GM19238 (cell line): Measurements from ENCODE around the gene SUPT5H.

ENCODE experiments used
- DNase-seq: peaks from one replicate; pipeline ENCODE4 v3.0.0; 2011; ENCODE audit warnings: low spot score; ENCODE audit not compliant: insufficient read length

The SUPT5H gene

GRCh38 chr19:39445196-39446111 is at the start of gene SUPT5H:
Gene SUPT5H (plus strand): TSS chr19:39445582. CDS start chr19:39445891, 309 bp downstream.
- peak; percentile 98 for DNase-seq

GRCh38 chr19:39397360-39398296 is 47.8 kb upstream of the SUPT5H start:
- peak; percentile 91 for DNase-seq

GRCh38 chr19:39398297-39398864 is 47.0 kb upstream of the SUPT5H start:
- DNase-seq: no peak

GRCh38 chr19:39399668-39400050 is 45.7 kb upstream of the SUPT5H start:
- no peak for DNase-seq

GRCh38 chr19:39400061-39400460 is 45.3 kb upstream of the SUPT5H start:
- DNase-seq: no peak

GRCh38 chr19:39401070-39401548 is 44.3 kb upstream of the SUPT5H start:
- DNase-seq: no peak

- DNase-seq: no peak
These were observed 43.6 kb upstream of the SUPT5H start for GRCh38 chr19:39401549-39402345.

GRCh38 chr19:39402346-39403300 is 42.8 kb upstream of the SUPT5H start:
- peak; percentile 64 for DNase-seq

GRCh38 chr19:39403331-39404312 is 41.8 kb upstream of the SUPT5H start:
- DNase-seq: peak; percentile 62

GRCh38 chr19:39405261-39405957 is 40.0 kb upstream of the SUPT5H start:
- no peak for DNase-seq

- no peak for DNase-seq
These were observed 39.3 kb upstream of the SUPT5H start for GRCh38 chr19:39405958-39406655.

- no peak for DNase-seq
These were observed 38.5 kb upstream of the SUPT5H start, which contains the start of gene ZFP36 for GRCh38 chr19:39406656-39407409. Gene ZFP36 (plus strand): TSS chr19:39406847. CDS start chr19:39406905, 58 bp downstream.

- no peak for DNase-seq
These were observed 38.0 kb upstream of the SUPT5H start for GRCh38 chr19:39407410-39407659.

- DNase-seq: no peak
These were observed 37.6 kb upstream of the SUPT5H start for GRCh38 chr19:39407660-39408391.

- DNase-seq: no peak
These were observed 36.8 kb upstream of the SUPT5H start for GRCh38 chr19:39408392-39409207.
